Gastrocnemius medialis (tissue), 4 donors: Measurements from ENCODE around the gene SP140.
"Not testable (repeated sequence)": the region's sequence is repeated elsewhere in the genome, so short reads cannot be mapped to it uniquely, and the experiment has no call there.

ENCODE experiments used
- POLR2A ChIP-seq, 2 donors: fragments of 450-650 bp; IDR thresholded peaks; one replicate each; pipeline ENCODE4 v1.6.1; 2017; ENCODE audit warnings: antibody characterized with exemption in 2 of 2, mild to moderate bottlenecking in 2 of 2, moderate library complexity in 2 of 2
- TF ChIP-seq, protein P1 (sequence below), 5 experiments: fragments of 450-650 bp in 3 of 5; fragments of 200-600 bp in 2 of 5; sonication (generic) in 2 of 5; IDR thresholded peaks in 4 of 5; conservative IDR thresholded peaks in 1 of 5; 1 replicate in 4 of 5; 2 replicates in 1 of 5; pipeline ENCODE4 v1.5.1; 2016 to 2019; ENCODE audit warnings: antibody characterized with exemption in 5 of 5, mild to moderate bottlenecking in 3 of 5, moderate library complexity in 3 of 5

DNA sequence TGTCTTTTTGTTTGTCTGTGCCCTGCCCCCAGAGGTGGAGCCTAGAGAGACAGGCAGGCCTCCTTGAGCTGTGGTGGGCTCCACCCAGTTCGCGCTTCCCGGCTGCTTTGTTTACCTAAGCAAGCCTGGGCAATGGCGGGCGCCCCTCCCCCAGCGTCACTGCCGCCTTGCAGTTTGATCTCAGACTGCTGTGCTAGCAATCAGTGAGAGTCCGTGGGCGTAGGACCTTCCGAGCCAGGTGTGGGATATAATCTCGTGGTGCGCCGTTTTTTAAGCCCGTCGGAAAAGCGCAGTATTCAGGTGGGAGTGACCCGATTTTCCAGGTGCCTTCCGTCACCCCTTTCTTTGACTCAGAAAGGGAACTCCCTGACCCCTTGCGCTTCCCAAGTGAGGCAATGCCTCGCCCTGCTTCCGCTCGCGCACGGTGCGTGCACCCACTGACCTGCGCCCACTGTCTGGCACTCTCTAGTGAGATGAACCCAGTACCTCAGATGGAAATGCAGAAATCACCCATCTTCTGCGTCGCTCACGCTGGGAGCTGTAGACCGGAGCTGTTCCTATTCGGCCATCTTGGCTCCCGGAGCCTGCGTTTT is 116.5 kb downstream of the SP140 start:
- TF ChIP-seq, protein P1, sequence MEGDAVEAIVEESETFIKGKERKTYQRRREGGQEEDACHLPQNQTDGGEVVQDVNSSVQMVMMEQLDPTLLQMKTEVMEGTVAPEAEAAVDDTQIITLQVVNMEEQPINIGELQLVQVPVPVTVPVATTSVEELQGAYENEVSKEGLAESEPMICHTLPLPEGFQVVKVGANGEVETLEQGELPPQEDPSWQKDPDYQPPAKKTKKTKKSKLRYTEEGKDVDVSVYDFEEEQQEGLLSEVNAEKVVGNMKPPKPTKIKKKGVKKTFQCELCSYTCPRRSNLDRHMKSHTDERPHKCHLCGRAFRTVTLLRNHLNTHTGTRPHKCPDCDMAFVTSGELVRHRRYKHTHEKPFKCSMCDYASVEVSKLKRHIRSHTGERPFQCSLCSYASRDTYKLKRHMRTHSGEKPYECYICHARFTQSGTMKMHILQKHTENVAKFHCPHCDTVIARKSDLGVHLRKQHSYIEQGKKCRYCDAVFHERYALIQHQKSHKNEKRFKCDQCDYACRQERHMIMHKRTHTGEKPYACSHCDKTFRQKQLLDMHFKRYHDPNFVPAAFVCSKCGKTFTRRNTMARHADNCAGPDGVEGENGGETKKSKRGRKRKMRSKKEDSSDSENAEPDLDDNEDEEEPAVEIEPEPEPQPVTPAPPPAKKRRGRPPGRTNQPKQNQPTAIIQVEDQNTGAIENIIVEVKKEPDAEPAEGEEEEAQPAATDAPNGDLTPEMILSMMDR (IDR thresholded peaks at IDR 0.05 in 4 of 5, conservative IDR thresholded peaks at IDR 0.05 in 1 of 5) = not testable (repeated sequence)
- TF ChIP-seq POLR2A (IDR thresholded peaks at IDR 0.05) = not testable (repeated sequence)
